Activated naive CD8-positive, alpha-beta T cell treated with anti-CD3 and anti-CD28 coated beads, Interleukin-2, amount 10 ng/mL, durations not matched to agents 7 days and 5 days (primary cell): Measurements from ENCODE around the gene HMCN2. TPM values are rescaled to one million over a fixed set of nuclear protein-coding genes. Genes with fewer than 3 reads are reported as not detected.

Experiments
- ATAC-seq: fragments of 150-1000 bp; cut with Tn5 transposase; one replicate; pipeline ENCODE4 v1.10.0; 2021; ENCODE audit warnings: low read depth, moderate library complexity
- POLR2A ChIA-PET: fragments of 350-600 bp; sonication (Branson Sonifier 250); formaldehyde crosslinking; loops from one replicate; lab custom pipeline; 2021; ENCODE audit warnings: antibody characterized with exemption; lab: Charles Lee
- DNase-seq: peaks from one replicate; pipeline ENCODE4 v3.0.0; 2021
- H3K27ac Mint-ChIP-seq: one replicate; pipeline ENCODE4 v1.8.0; 2022; ENCODE audit warnings: mild to moderate bottlenecking, mixed read lengths
- H3K27me3 Mint-ChIP-seq: one replicate; pipeline ENCODE4 v1.8.0; 2022; ENCODE audit warnings: mild to moderate bottlenecking, moderate library complexity, mixed read lengths
- H3K36me3 Mint-ChIP-seq: one replicate; pipeline ENCODE4 v1.8.0; 2021; ENCODE audit warnings: mild to moderate bottlenecking, mixed read lengths
- H3K4me1 Mint-ChIP-seq: one replicate; pipeline ENCODE4 v1.8.0; 2021; ENCODE audit warnings: mixed read lengths
- H3K4me3 Mint-ChIP-seq: one replicate; pipeline ENCODE4 v1.8.0; 2022; ENCODE audit warnings: mild to moderate bottlenecking, moderate library complexity, mixed read lengths
- H3K9me3 Mint-ChIP-seq: one replicate; pipeline ENCODE4 v1.8.0; 2021; ENCODE audit warnings: mixed read lengths
- total RNA-seq, 2 experiments: library from RNA; stranded (reverse); gene quantifications; one replicate each; pipeline ENCODE4 v1.2.3, GENCODE V29; 2021

Gene HMCN2
- total RNA-seq, 2 experiments from 2014 or later: not detected

DNA sequence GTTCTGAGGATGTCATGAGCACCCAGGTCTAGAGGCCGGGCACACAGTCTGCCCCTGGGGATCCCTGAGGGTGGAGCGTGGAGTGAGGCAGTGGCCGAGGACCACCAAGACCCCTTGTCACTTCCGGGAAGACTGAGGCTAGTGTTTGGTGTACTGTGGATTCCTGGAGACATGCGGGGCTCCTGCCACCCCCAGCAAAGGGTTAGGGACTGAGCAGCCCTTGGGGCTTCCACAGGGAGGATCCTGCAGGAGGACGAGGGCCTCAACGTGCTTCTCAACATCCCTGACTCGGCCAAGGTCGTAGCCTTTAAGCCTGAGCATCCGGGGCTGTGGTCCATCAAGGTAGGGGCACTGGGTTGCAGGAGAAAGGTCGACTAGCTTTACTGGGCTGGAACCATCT, 29.9 kb downstream of the HMCN2 start:
- no peak overlapping the region for H3K27ac Mint-ChIP-seq
- no peaks in the 10 kb centered on the region for H3K4me1 Mint-ChIP-seq
- H3K9me3 Mint-ChIP-seq: no peaks in the 10 kb centered on the region
- no peaks in the 10 kb centered on the region for H3K36me3 Mint-ChIP-seq
- H3K27me3 Mint-ChIP-seq: peaks cover 3% of the 10 kb centered on the region
- POLR2A ChIA-PET: no interaction called here
- no peak for DNase-seq
- no peak for ATAC-seq
- H3K4me3 Mint-ChIP-seq: no peak overlapping the region

DNA sequence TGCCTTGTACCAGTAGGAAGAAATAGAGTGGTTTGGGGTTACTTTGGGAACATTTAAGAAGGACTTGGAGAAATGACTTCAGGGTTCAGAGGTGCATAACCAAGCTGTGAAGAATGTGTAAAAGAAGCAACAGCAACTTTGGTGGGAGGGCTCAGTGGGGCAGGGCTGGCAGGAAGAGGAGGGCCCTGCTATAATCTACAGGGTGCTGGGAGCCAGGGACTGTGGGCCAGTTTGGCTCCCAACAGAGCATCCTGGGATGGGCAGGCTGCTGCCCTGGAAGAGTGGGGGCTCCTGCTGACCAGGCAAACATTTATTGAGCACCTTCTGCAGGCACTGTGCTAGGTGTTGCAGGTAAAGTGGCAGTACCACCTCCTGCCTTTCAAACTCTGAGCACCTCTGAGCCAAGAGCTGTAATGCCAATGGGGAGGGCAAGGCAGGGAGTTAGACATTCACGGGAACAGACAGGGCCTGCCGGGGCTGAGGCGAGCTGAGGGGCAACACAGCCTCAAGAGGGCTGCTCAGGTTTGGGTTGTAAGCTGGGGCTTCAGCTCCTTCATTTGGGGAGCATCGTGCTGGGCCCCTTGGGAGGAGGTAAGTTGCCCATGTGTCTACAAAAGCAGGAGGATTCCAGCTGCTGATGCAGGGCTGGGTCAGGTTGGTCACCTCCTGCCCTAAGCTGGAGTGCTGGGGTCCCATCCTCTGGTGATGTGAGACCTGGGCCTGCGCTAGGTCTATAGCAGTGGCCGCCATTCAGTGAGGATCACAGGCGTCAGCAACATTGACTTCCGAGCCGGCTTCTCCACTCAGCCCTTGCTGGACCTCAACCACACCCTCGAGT, 30.6 kb downstream of the HMCN2 start:
- Mint-ChIP-seq H3K4me3 (no peak overlapping the region), H3K36me3 (no peaks in the 10 kb centered on the region), H3K9me3 (no peaks in the 10 kb centered on the region), H3K27me3 (peaks cover 3% of the 10 kb centered on the region), H3K4me1 (no peaks in the 10 kb centered on the region), H3K27ac (no peak overlapping the region)
- DNase-seq (no peak), ATAC-seq (no peak)
- POLR2A ChIA-PET: no interaction called here

DNA sequence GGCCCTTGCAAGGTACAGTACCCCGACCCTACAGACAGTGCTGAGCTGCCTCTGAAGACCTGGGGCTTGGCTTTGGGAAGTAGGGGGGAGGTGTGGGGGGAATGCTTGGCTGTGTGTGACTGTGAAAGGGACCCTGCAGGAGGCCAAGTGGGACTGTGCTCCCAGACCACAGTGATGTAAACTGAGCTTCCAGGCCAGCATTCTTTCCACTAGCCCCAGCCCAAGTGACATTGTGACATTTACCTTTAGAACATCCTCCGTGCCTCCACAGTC, 31.2 kb downstream of the HMCN2 start:
- POLR2A ChIA-PET: no interaction called here
- Mint-ChIP-seq H3K27ac (no peak overlapping the region), H3K27me3 (peaks cover 3% of the 10 kb centered on the region), H3K9me3 (no peaks in the 10 kb centered on the region), H3K4me1 (no peaks in the 10 kb centered on the region), H3K4me3 (no peak overlapping the region), H3K36me3 (no peaks in the 10 kb centered on the region)
- ATAC-seq: no peak
- DNase-seq: no peak

- POLR2A ChIA-PET: no interaction called here
- no peak for ATAC-seq
- H3K9me3 Mint-ChIP-seq: no peaks in the 10 kb centered on the region
Observed at GRCh38 chr9:130297371-130297770, 31.8 kb downstream of the HMCN2 start.

GRCh38 chr9:130298662-130299279, 33.2 kb downstream of the HMCN2 start:
- Mint-ChIP-seq H3K27ac (no peak overlapping the region), H3K9me3 (no peaks in the 10 kb centered on the region), H3K36me3 (no peaks in the 10 kb centered on the region), H3K4me3 (no peak overlapping the region), H3K27me3 (no peaks in the 10 kb centered on the region), H3K4me1 (no peaks in the 10 kb centered on the region)
- ATAC-seq (no peak), DNase-seq (no peak)
- POLR2A ChIA-PET: no interaction called here

More at GRCh38 chr9:130297371-130297770, 31.8 kb downstream of the HMCN2 start:
- Mint-ChIP-seq H3K4me3 (no peak overlapping the region), H3K27ac (no peak overlapping the region), H3K4me1 (no peaks in the 10 kb centered on the region), H3K27me3 (no peaks in the 10 kb centered on the region), H3K36me3 (no peaks in the 10 kb centered on the region)
- no peak for DNase-seq

GRCh38 chr9:130299785-130300615, 34.4 kb downstream of the HMCN2 start:
- Mint-ChIP-seq H3K27ac (no peak overlapping the region), H3K4me1 (no peaks in the 10 kb centered on the region), H3K9me3 (no peaks in the 10 kb centered on the region), H3K27me3 (no peaks in the 10 kb centered on the region), H3K36me3 (no peaks in the 10 kb centered on the region), H3K4me3 (no peak overlapping the region)
- no peak for ATAC-seq
- no peak for DNase-seq
- POLR2A ChIA-PET: no interaction called here

GRCh38 chr9:130300739-130301138, 35.2 kb downstream of the HMCN2 start:
- H3K27ac Mint-ChIP-seq: no peak overlapping the region
- no peaks in the 10 kb centered on the region for H3K36me3 Mint-ChIP-seq
- H3K4me3 Mint-ChIP-seq: no peak overlapping the region
- DNase-seq (no peak), ATAC-seq (no peak)
- POLR2A ChIA-PET: no interaction called here
- H3K9me3 Mint-ChIP-seq: no peaks in the 10 kb centered on the region
- H3K4me1 Mint-ChIP-seq: no peaks in the 10 kb centered on the region
- no peaks in the 10 kb centered on the region for H3K27me3 Mint-ChIP-seq

GRCh38 chr9:130301483-130302286, 36.1 kb downstream of the HMCN2 start:
- POLR2A ChIA-PET: no interaction called here
- Mint-ChIP-seq H3K9me3 (no peaks in the 10 kb centered on the region), H3K27ac (no peak overlapping the region), H3K4me3 (no peak overlapping the region), H3K36me3 (no peaks in the 10 kb centered on the region), H3K27me3 (no peaks in the 10 kb centered on the region), H3K4me1 (no peaks in the 10 kb centered on the region)
- DNase-seq (no peak), ATAC-seq (no peak)

- Mint-ChIP-seq H3K4me1 (no peaks in the 10 kb centered on the region), H3K9me3 (no peaks in the 10 kb centered on the region), H3K27ac (no peak overlapping the region), H3K27me3 (no peaks in the 10 kb centered on the region), H3K4me3 (no peak overlapping the region), H3K36me3 (no peaks in the 10 kb centered on the region)
- POLR2A ChIA-PET: interaction anchor here (0.6 kb wide), 1 partner anchor 269 kb away, joined by 3 read pairs; no protein-coding TSS in a partner anchor
- ATAC-seq (no peak), DNase-seq (no peak)
Observed at GRCh38 chr9:130302785-130303612, 37.4 kb downstream of the HMCN2 start.

DNA sequence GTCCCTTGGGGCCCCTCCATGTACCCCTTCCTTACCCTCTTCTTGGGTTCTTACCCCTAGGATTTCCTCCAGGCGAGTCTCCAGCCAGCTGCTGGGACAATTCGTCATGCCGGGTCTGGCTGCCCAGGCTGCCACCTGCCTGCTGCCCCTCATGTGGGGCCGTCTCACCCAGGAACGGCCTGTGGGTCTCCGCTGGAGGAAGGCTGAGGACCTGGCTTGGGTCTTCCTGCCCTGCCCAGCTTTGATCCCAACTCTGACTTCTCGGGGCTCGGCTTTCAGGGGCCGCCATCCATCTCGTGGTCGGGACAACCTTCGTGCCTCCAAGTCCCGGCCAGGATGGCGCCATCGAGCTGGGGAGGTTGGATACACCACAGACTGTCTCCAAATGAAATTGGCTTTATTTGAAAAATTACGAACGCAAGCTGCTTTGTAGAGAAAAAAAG, 38.1 kb downstream of the HMCN2 start:
- POLR2A ChIA-PET: interaction anchor here (0.6 kb wide), 1 partner anchor 268 kb away, joined by 3 read pairs; no protein-coding TSS in a partner anchor

DNA sequence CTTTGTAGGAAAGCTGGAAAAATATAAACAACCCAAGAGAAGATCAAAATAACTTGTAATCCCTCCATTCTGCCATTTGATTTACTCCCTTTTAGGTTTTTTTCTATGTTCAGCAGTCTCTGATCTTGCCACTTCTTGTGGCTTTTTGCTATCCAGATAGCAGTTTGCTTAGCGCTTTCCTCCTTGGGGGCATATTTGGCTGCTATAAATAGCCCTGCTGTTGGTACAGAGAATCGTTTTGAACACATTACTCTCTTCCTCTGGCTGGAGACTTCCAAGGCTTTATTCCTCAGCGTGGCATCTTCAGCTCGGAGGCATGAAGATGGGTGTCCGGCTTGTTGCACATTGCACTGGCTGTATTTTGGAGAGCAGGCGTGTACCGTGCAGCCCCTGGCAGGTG, 38.6 kb downstream of the HMCN2 start:
- Mint-ChIP-seq H3K36me3 (no peaks in the 10 kb centered on the region), H3K27me3 (no peaks in the 10 kb centered on the region), H3K27ac (no peak overlapping the region), H3K4me3 (no peak overlapping the region), H3K9me3 (no peaks in the 10 kb centered on the region), H3K4me1 (no peaks in the 10 kb centered on the region)
- POLR2A ChIA-PET: no interaction called here
- ATAC-seq: no peak
- DNase-seq: no peak

More for the DNA sequence above, 38.1 kb downstream of the HMCN2 start:
- Mint-ChIP-seq H3K36me3 (no peaks in the 10 kb centered on the region), H3K27ac (no peak overlapping the region), H3K9me3 (no peaks in the 10 kb centered on the region), H3K4me1 (no peaks in the 10 kb centered on the region), H3K4me3 (no peak overlapping the region), H3K27me3 (no peaks in the 10 kb centered on the region)
- ATAC-seq (no peak), DNase-seq (no peak)

DNA sequence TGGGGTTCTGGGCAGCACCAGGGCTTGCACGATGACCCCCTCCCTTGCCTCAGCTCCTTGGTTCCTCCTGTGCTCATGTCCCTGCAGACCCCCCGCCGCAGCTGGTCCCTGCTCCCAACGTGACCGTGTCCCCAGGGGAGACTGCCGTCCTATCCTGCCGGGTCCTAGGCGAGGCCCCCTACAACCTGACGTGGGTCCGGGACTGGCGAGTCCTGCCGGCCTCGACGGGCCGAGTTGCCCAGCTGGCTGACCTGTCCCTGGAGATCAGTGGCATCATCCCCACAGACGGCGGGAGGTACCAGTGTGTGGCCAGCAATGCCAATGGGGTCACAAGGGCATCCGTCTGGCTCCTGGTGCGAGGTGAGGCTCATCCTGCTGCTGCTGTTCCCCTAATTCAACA, 39.1 kb downstream of the HMCN2 start:
- Mint-ChIP-seq H3K27ac (no peak overlapping the region), H3K9me3 (no peaks in the 10 kb centered on the region), H3K4me1 (no peaks in the 10 kb centered on the region), H3K4me3 (no peak overlapping the region), H3K27me3 (no peaks in the 10 kb centered on the region), H3K36me3 (no peaks in the 10 kb centered on the region)
- POLR2A ChIA-PET: interaction anchor here (0.6 kb wide), 1 partner anchor 386 kb away, joined by 4 read pairs; no protein-coding TSS in a partner anchor
- DNase-seq (no peak), ATAC-seq (no peak)
